BLaER1 treated with 17β-estradiol and CSF1 and Interleukin-3, amounts not matched to agents 10 nM and 100 nM (cell line): ENCODE results near the gene RGN.

Experiments
- H3K27ac ChIP-seq, 11 experiments: shearing (Covaris generic); formaldehyde crosslinking; 2 replicates each; pipeline ENCODE4 v1.8.1; 2022
- H3K27me3 ChIP-seq, 11 experiments: shearing (Covaris generic); formaldehyde crosslinking; 2 replicates each; pipeline ENCODE4 v1.8.1; 2022
- H3K36me3 ChIP-seq, 11 experiments: shearing (Covaris generic); formaldehyde crosslinking; 2 replicates each; pipeline ENCODE4 v1.8.1; 2022
- H3K4me1 ChIP-seq, 10 experiments: shearing (Covaris generic); formaldehyde crosslinking; 2 replicates each; pipeline ENCODE4 v1.8.1; 2022
- H3K4me2 ChIP-seq, 11 experiments: shearing (Covaris generic); formaldehyde crosslinking; 2 replicates each; pipeline ENCODE4 v1.8.1; 2022
- H3K4me3 ChIP-seq, 10 experiments: shearing (Covaris generic); formaldehyde crosslinking; 2 replicates each; pipeline ENCODE4 v1.8.1; 2022
- H3K9ac ChIP-seq, 11 experiments: shearing (Covaris generic); formaldehyde crosslinking; 2 replicates each; pipeline ENCODE4 v1.8.1; 2022
- H3K9me3 ChIP-seq, 11 experiments: shearing (Covaris generic); formaldehyde crosslinking; replicated peaks in 1 of 11; 2 replicates each; pipeline ENCODE4 v1.8.1; 2022
- H4K20me1 ChIP-seq, 11 experiments: shearing (Covaris generic); formaldehyde crosslinking; 2 replicates each; pipeline ENCODE4 v1.8.1; 2022
- Cebpa-rat ChIP-seq, 11 experiments: shearing (Covaris generic); IDR thresholded peaks; 2 replicates each; pipeline ENCODE4 v1.8.1; 2022

The RGN gene

DNA sequence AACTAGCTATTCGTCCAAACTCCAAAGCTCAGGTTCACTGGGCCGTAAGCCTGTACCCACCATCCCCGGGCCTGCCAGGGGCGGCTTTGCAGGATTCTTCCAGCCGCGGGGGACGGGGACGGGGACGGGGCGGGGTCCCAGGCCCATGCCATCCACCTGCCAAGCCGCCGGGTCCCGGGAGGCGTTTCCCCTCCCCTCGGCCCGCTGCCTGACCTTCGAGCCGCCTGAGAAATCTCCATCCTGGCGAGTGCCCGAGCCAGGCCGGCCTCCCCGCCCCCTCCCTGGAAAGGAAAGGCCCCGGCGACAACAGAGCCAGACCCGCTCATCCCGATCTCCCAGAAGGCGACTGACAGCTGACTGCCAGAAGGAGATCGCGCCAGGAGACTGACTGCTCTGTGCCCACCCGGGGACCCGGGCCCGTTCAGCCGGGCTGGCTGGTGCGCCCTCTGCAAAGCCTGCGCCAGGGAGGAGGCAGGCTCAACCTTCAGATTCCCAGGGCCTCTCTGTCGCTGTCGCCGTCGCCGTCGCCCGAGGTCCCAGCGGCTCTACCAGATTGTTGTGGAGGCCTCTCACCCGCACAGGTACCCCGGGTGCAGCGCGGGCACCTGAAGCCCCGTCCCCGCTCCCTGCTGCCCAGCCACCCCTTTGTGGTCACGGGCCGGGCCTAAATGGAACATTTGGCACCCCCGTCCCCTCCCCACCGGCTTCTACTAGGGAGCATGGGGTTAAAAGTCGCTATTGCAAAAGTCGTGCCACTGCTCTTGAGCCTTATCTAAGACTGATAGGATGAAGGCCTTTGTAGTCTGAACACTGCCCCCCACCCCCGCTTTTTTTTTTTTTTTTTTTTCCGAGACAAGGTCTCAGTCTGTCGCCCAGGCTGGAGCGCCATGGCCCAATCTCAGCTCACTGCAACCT is at the start of gene RGN:
TSS of gene RGN (plus strand) at position 315 of the 915 bp plus-strand sequence. CDS start 2,702 bp downstream, outside the sequence.
- no peak within 1 kb of the TSS for H3K4me2 ChIP-seq

GRCh38 chrX:47030339-47030738 is 47.9 kb upstream of the RGN start:
- no peak overlapping the region for H3K4me3 ChIP-seq
- no peak overlapping the region for H3K27ac ChIP-seq
- no peak overlapping the region for H3K9ac ChIP-seq
- no peak for TF ChIP-seq Cebpa-rat (IDR thresholded peaks at IDR 0.05)
- H3K9me3 ChIP-seq: no peaks in the 10 kb centered on the region
- H3K4me1 ChIP-seq: no peaks in the 10 kb centered on the region
- H3K4me2 ChIP-seq: no peak overlapping the region
- H4K20me1 ChIP-seq: no peaks in the 10 kb centered on the region; a peak in 1 of 22 replicates
- H3K36me3 ChIP-seq: peaks cover 0 to 31% (median 8%) of the 10 kb centered on the region in 11 experiments; a peak in 13 of 22 replicates
- H3K27me3 ChIP-seq: no peaks in the 10 kb centered on the region

More for the DNA sequence above, at the start of gene RGN:
- Histone ChIP-seq H3K9me3 (no peaks in the 10 kb centered on the region), H4K20me1 (no peaks in the 10 kb centered on the region), H3K27ac (no peak within 1 kb of the TSS), H3K27me3 (no peaks in the 10 kb centered on the region; a peak in 1 of 22 replicates), H3K4me3 (no peak within 1 kb of the TSS), H3K4me1 (no peaks in the 10 kb centered on the region), H3K36me3 (no peaks in the 10 kb centered on the region), H3K9ac (no peak within 1 kb of the TSS)
- TF ChIP-seq Cebpa-rat (IDR thresholded peaks at IDR 0.05): no peak

- Histone ChIP-seq H4K20me1 (no peaks in the 10 kb centered on the region), H3K4me3 (no peak overlapping the region), H3K9me3 (peaks cover 8 to 23% (median 14%) of the 10 kb centered on the region in 11 experiments), H3K36me3 (peaks cover 1 to 16% (median 4%) of the 10 kb centered on the region in 11 experiments; a peak in 19 of 22 replicates), H3K4me2 (no peak overlapping the region), H3K4me1 (no peaks in the 10 kb centered on the region), H3K27ac (no peak overlapping the region), H3K9ac (no peak overlapping the region), H3K27me3 (no peaks in the 10 kb centered on the region)
- TF ChIP-seq Cebpa-rat (IDR thresholded peaks at IDR 0.05): no peak
Measured at GRCh38 chrX:47047989-47048388, 30.3 kb upstream of the RGN start.

GRCh38 chrX:47059142-47059874 is 18.9 kb upstream of the RGN start:
- no peak overlapping the region for H3K9ac ChIP-seq
- H4K20me1 ChIP-seq: no peaks in the 10 kb centered on the region; a peak in 1 of 22 replicates
- peaks cover 0 to 9% (median 0%) of the 10 kb centered on the region in 11 experiments; a peak in 3 of 22 replicates for H3K27me3 ChIP-seq
- no peak overlapping the region for H3K27ac ChIP-seq
- no peak for TF ChIP-seq Cebpa-rat (IDR thresholded peaks at IDR 0.05)
- no peak overlapping the region for H3K4me2 ChIP-seq
- peaks cover 0 to 64% (median 36%) of the 10 kb centered on the region in 11 experiments; a peak in 16 of 22 replicates for H3K36me3 ChIP-seq
- H3K4me3 ChIP-seq: no peak overlapping the region
- H3K4me1 ChIP-seq: no peaks in the 10 kb centered on the region
- no peaks in the 10 kb centered on the region for H3K9me3 ChIP-seq

DNA sequence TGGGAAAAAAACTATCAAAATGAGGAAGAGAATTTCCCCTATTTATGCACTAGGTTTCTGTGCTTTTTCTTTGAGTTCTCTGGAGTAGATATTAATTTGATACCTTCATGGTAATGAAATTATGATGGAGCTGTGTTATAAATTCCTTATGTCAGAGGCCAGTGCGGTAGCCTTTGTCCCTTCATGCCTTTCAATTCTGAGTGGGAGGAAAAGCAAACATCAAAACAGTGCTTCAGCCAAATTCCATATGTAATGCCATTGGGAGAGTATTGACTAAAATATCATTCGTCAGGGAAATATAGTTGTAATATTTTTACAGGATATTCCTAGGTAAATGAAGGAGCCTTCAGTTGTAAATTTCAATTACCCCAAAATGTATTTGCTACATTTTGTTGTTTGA is 17.5 kb upstream of the RGN start:
- no peaks in the 10 kb centered on the region; a peak in 1 of 22 replicates for H4K20me1 ChIP-seq
- H3K9ac ChIP-seq: no peak overlapping the region
- no peaks in the 10 kb centered on the region for H3K4me1 ChIP-seq
- H3K4me3 ChIP-seq: no peak overlapping the region
- H3K9me3 ChIP-seq: no peaks in the 10 kb centered on the region
- H3K27ac ChIP-seq: no peak overlapping the region
- peaks cover 0 to 9% (median 0%) of the 10 kb centered on the region in 11 experiments; a peak in 3 of 22 replicates for H3K27me3 ChIP-seq
- TF ChIP-seq Cebpa-rat (IDR thresholded peaks at IDR 0.05): no peak
- H3K4me2 ChIP-seq: no peak overlapping the region
- peaks cover 0 to 50% (median 29%) of the 10 kb centered on the region in 11 experiments; a peak in 16 of 22 replicates for H3K36me3 ChIP-seq

GRCh38 chrX:47061238-47061919 is 16.9 kb upstream of the RGN start:
- Histone ChIP-seq H4K20me1 (no peaks in the 10 kb centered on the region; a peak in 1 of 22 replicates), H3K9me3 (no peaks in the 10 kb centered on the region), H3K9ac (no peak overlapping the region), H3K27ac (no peak overlapping the region), H3K4me2 (no peak overlapping the region), H3K27me3 (peaks cover 0 to 9% (median 0%) of the 10 kb centered on the region in 11 experiments; a peak in 3 of 22 replicates), H3K4me3 (no peak overlapping the region), H3K36me3 (peaks cover 0 to 44% (median 25%) of the 10 kb centered on the region in 11 experiments; a peak in 16 of 22 replicates), H3K4me1 (no peaks in the 10 kb centered on the region)
- no peak for TF ChIP-seq Cebpa-rat (IDR thresholded peaks at IDR 0.05)

GRCh38 chrX:47063179-47063578 is 15.1 kb upstream of the RGN start:
- peaks cover 0 to 8% (median 0%) of the 10 kb centered on the region in 11 experiments; a peak in 3 of 22 replicates for H3K27me3 ChIP-seq
- TF ChIP-seq Cebpa-rat (IDR thresholded peaks at IDR 0.05): no peak
- no peak overlapping the region for H3K4me3 ChIP-seq
- no peak overlapping the region for H3K27ac ChIP-seq
- no peak overlapping the region for H3K9ac ChIP-seq
- H3K4me2 ChIP-seq: no peak overlapping the region
- H3K4me1 ChIP-seq: no peaks in the 10 kb centered on the region
- no peaks in the 10 kb centered on the region for H4K20me1 ChIP-seq
- H3K9me3 ChIP-seq: no peaks in the 10 kb centered on the region
- peaks cover 0 to 26% (median 11%) of the 10 kb centered on the region in 11 experiments; a peak in 14 of 22 replicates for H3K36me3 ChIP-seq

DNA sequence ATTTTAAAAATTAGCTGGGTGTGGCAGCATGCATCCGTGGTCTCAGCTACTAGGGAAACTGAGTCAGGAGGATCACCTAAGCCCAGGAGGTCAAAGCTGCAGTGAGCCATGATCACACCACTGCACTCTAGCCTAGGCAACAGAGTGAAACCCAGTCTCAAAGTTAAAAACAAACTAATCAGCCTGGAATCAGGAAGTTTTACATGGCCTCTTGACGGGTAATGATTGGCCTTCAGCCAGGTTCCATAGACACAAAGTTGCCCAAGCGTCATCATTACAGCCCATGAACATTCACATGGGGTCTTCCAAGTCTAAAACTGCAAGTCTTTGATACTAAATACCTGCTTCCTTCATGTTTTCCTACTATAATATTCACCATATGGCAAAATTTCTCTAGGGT is 10.0 kb upstream of the RGN start:
- H3K27me3 ChIP-seq: no peaks in the 10 kb centered on the region
- H3K9ac ChIP-seq: no peak overlapping the region
- no peak overlapping the region for H3K4me3 ChIP-seq
- no peaks in the 10 kb centered on the region for H3K9me3 ChIP-seq
- no peak overlapping the region for H3K4me2 ChIP-seq
- peaks cover 0 to 6% (median 0%) of the 10 kb centered on the region in 11 experiments; a peak in 1 of 22 replicates for H3K36me3 ChIP-seq
- H3K4me1 ChIP-seq: no peaks in the 10 kb centered on the region
- TF ChIP-seq Cebpa-rat (IDR thresholded peaks at IDR 0.05): no peak
- H4K20me1 ChIP-seq: no peaks in the 10 kb centered on the region
- H3K27ac ChIP-seq: no peak overlapping the region
